AG04449 (cell line): ENCODE measurements around the gene SLC25A25.
"Not testable (repeated sequence)": the region's sequence is repeated elsewhere in the genome, so short reads cannot be mapped to it uniquely, and the experiment has no call there.

Experiments used
- CTCF ChIA-PET: fragments of 350-600 bp; formaldehyde crosslinking; extraction: SDS; loops from one replicate; lab custom pipeline; 2021; ENCODE audit warnings: antibody characterized with exemption; lab: Yijun Ruan, JAX
- POLR2A ChIA-PET: fragments of 400-600, 350-600 bp; formaldehyde crosslinking; extraction: SDS; loops from one replicate; lab custom pipeline; 2020; ENCODE audit warnings: antibody characterized with exemption, inconsistent platforms; lab: Yijun Ruan, JAX
- DNase-seq: peaks from one replicate; pipeline ENCODE4 v3.0.0-alpha.2; 2010; ENCODE audit warnings: low read depth, low spot score
- H3K4me3 ChIP-seq: 2 replicates; pipeline ENCODE4 v1.5.1; 2011; ENCODE audit warnings: low read depth, mild to moderate bottlenecking, control low read depth, low read length
- TF ChIP-seq, protein P1 (sequence below): IDR thresholded peaks from one replicate; pipeline ENCODE4 v1.5.1; 2011; ENCODE audit warnings: mild to moderate bottlenecking, moderate library complexity, low read length, control low read depth, inconsistent platforms; ENCODE audit not compliant: insufficient read depth; ENCODE audit errors: missing control alignments

Gene SLC25A25

GRCh38 chr9:128062846-128063831 lies 4.9 kb upstream of the SLC25A25 start:
- H3K4me3 ChIP-seq: no peak overlapping the region
- ChIA-PET CTCF (interaction anchor here (0.8 to 1.7 kb wide), 3 partner anchors 27 to 55 kb away, joined by 3 to 5 read pairs (median 3); no protein-coding TSS in a partner anchor), POLR2A (no interaction called here)
- no peak for DNase-seq
- TF ChIP-seq, protein P1, sequence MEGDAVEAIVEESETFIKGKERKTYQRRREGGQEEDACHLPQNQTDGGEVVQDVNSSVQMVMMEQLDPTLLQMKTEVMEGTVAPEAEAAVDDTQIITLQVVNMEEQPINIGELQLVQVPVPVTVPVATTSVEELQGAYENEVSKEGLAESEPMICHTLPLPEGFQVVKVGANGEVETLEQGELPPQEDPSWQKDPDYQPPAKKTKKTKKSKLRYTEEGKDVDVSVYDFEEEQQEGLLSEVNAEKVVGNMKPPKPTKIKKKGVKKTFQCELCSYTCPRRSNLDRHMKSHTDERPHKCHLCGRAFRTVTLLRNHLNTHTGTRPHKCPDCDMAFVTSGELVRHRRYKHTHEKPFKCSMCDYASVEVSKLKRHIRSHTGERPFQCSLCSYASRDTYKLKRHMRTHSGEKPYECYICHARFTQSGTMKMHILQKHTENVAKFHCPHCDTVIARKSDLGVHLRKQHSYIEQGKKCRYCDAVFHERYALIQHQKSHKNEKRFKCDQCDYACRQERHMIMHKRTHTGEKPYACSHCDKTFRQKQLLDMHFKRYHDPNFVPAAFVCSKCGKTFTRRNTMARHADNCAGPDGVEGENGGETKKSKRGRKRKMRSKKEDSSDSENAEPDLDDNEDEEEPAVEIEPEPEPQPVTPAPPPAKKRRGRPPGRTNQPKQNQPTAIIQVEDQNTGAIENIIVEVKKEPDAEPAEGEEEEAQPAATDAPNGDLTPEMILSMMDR: no peak

DNA sequence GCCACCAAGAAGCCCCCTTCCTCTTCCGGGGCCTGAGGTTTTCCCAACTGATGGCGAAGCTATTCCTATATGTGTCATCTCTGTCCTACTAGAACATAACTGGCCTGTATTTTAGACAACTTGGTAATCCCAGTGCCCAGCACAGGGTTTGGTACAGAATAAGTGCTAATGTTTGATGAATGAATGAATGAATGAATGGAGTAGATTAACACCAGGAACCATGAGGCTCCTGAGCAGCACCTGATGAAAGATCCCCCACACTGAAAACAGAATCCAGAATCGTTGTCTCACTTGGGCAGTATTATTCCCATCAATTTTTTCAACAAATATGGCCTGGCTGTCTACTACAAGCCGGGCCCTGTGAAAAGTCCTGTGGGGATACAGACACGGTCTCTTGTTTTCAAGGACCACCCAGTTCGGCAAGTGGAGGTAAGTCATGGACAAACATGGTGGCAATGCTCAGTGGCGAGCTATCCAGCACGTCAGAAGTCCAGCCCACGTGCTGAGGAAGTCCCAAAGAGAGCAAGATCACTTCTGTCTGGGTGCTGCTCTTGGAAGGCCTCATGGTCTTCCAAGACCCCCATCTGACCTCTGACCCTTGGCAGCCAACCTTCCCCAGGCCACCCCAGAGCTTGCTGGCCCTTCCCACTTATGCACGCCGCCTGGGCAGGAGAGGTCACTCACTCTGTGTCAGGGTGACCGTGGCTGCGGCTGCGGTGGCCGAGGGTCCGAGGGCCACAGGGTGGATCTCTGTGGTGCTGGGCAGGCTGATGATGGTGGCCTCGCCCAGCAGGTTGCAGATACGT lies 1.9 kb upstream of the SLC25A25 start:
- H3K4me3 ChIP-seq: peak overlapping the region; percentile 59
- ChIA-PET CTCF (interaction anchor here (1.0 to 3.0 kb wide), 4 partner anchors 31 to 481 kb away, joined by 3 to 12 read pairs (median 4); no protein-coding TSS in a partner anchor), POLR2A (interaction anchor here (2.2 to 2.3 kb wide), 2 partner anchors 32 to 86 kb away, joined by 5 to 7 read pairs; partner anchors contain the start of gene EEIG1)
- TF ChIP-seq, protein P1: no peak
- DNase-seq: no peak

- DNase-seq: peak; percentile 99
- CTCF ChIA-PET: interaction anchor here (0.9 to 3.0 kb wide), 7 partner anchors 15 to 124 kb away, joined by 3 to 12 read pairs (median 4); no protein-coding TSS in a partner anchor
- H3K4me3 ChIP-seq: peak within 1 kb of the TSS; percentile 80
- POLR2A ChIA-PET: interaction anchor here (0.6 to 2.3 kb wide), 4 partner anchors 8 to 94 kb away, joined by 3 to 7 read pairs (median 5); partner anchors contain the start of gene EEIG1
- TF ChIP-seq, protein P1: no peak
Measured at GRCh38 chr9:128066713-128067644, 1.1 kb upstream of the SLC25A25 start, which contains the start of gene NAIF1. Gene NAIF1 (minus strand): TSS chr9:128067320. CDS start chr9:128067101, 219 bp downstream.

GRCh38 chr9:128068386-128069205 lies 564 bp downstream of the SLC25A25 start:
- POLR2A ChIA-PET: interaction anchor here (0.9 to 2.3 kb wide), 3 partner anchors 30 to 88 kb away, joined by 3 to 7 read pairs (median 5); partner anchors contain the start of gene EEIG1
- TF ChIP-seq, protein P1: no peak
- CTCF ChIA-PET: interaction anchor here (1.2 to 3.0 kb wide), 6 partner anchors 10 to 125 kb away, joined by 3 to 12 read pairs (median 6); no protein-coding TSS in a partner anchor
- DNase-seq: no peak
- peak overlapping the region; percentile 80 for H3K4me3 ChIP-seq

- POLR2A ChIA-PET: interaction anchor here (0.7 kb wide), 1 partner anchor 27 kb away, joined by 3 read pairs; no protein-coding TSS in a partner anchor
- TF ChIP-seq, protein P1: no peak
- H3K4me3 ChIP-seq: no peak overlapping the region
- CTCF ChIA-PET: interaction anchor here (6.2 kb wide), 1 partner anchor 15 kb away, joined by 28 read pairs; no protein-coding TSS in a partner anchor
- no peak for DNase-seq
Measured at GRCh38 chr9:128070874-128071273, 2.8 kb downstream of the SLC25A25 start.

DNA sequence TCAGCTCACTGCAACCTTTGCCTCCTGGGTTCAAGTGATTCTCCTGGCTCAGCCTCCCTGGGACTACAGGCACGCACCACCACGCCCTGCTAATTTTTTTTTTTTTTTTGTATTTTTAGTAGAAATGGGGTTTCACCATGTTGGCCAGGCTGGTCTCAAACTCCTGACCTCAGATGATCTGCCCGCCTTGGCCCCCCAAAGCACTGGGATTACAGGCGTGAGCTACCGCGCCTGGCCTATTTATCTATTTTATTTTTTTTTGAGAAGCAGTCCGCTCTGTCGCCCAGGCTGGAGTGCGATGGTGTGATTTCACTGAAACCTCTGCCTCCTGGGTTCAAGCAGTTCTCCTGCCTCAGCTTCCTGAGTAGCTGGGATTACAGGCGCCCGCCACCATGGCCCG lies 3.4 kb downstream of the SLC25A25 start:
- POLR2A ChIA-PET: interaction anchor here (0.7 kb wide), 1 partner anchor 28 kb away, joined by 3 read pairs; no protein-coding TSS in a partner anchor
- H3K4me3 ChIP-seq, DNase-seq: not testable (repeated sequence)
- CTCF ChIA-PET: interaction anchor here (0.9 to 6.2 kb wide), 7 partner anchors 9 to 128 kb away, joined by 3 to 36 read pairs (median 8); no protein-coding TSS in a partner anchor
